K562 (cell line): ENCODE results near the gene REEP2. TPM values are rescaled to one million over a fixed set of nuclear protein-coding genes. Genes with fewer than 3 reads are reported as not detected.
A peak's percentile ranks its signal among the peaks of the same experiment; 100 is the strongest.

ENCODE experiments used
- AFF1 ChIP-seq, 2 experiments: fragments of 450-650 bp; IDR thresholded peaks; 2 replicates each; pipeline ENCODE4 v1.6.1; 2018; ENCODE audit warnings: mild to moderate bottlenecking in 2 of 2, low read depth in 1 of 2; ENCODE audit not compliant: partially characterized antibody in 2 of 2
- ATF7 ChIP-seq: fragments of 450-650 bp; IDR thresholded peaks from 2 replicates; pipeline ENCODE4 v1.7.1; 2014; ENCODE audit warnings: mild to moderate bottlenecking, moderate library complexity
- CLOCK ChIP-seq: fragments of 250-450 bp; sonication (Bioruptor Pico); IDR thresholded peaks from 2 replicates; pipeline ENCODE4 v1.4.0; 2020; ENCODE audit warnings: mild to moderate bottlenecking, moderate library complexity, borderline replicate concordance
- CREB1 ChIP-seq, 2 experiments: sonication (generic) in 1 of 2; formaldehyde crosslinking in 1 of 2; IDR thresholded peaks; 2 replicates each; pipeline versions ENCODE4 v1.6.1 to v1.8.0; 2012 to 2022; ENCODE audit warnings: inconsistent platforms in 1 of 2, mild to moderate bottlenecking in 1 of 2, missing genetic modification reagents in 1 of 2, moderate library complexity in 1 of 2
- DIDO1 ChIP-seq: fragments of 450-650 bp; IDR thresholded peaks from 2 replicates; pipeline ENCODE4 v1.6.1; 2016; ENCODE audit warnings: low read depth, missing biosample characterization, missing genetic modification characterization
- EGR1 ChIP-seq: fragments of 450-650 bp; conservative IDR thresholded peaks from 2 replicates; pipeline ENCODE4 v1.6.1; 2017; ENCODE audit warnings: mild to moderate bottlenecking
- EWSR1 ChIP-seq: fragments of 450-650 bp; IDR thresholded peaks from 2 replicates; pipeline ENCODE4 v1.6.1; 2018; ENCODE audit warnings: borderline replicate concordance, mild to moderate bottlenecking, low read depth, moderate library complexity; ENCODE audit not compliant: partially characterized antibody
- FOXA3 ChIP-seq, 2 experiments: fragments of 450-650 bp in 1 of 2; sonication (generic) in 1 of 2; formaldehyde crosslinking; IDR thresholded peaks in 1 of 2; conservative IDR thresholded peaks in 1 of 2; 2 replicates each; pipeline versions ENCODE4 v1.4.0 to v1.8.0; 2020 to 2022; ENCODE audit warnings: mild to moderate bottlenecking in 2 of 2, missing genetic modification reagents in 1 of 2
- NFATC3 ChIP-seq: fragments of 450-650 bp; IDR thresholded peaks from 2 replicates; pipeline ENCODE4 v1.6.1; 2017; ENCODE audit warnings: mild to moderate bottlenecking
- POLR2B ChIP-seq: fragments of 450-650 bp; IDR thresholded peaks from 2 replicates; pipeline ENCODE4 v1.6.1; 2018; ENCODE audit warnings: low read depth; ENCODE audit not compliant: partially characterized antibody
- RBM25 ChIP-seq: fragments of 200-400 bp; formaldehyde crosslinking; IDR thresholded peaks from 2 replicates; pipeline ENCODE4 v1.6.1; 2018; ENCODE audit warnings: low read length, low read depth, moderate library complexity; ENCODE audit not compliant: severe bottlenecking
- RBM39 ChIP-seq: fragments of 200-400 bp; formaldehyde crosslinking; optimal IDR thresholded peaks from 2 replicates; pipeline ENCODE3; 2018; ENCODE audit warnings: low read depth, low read length
- SP1 ChIP-seq: sonication (generic); formaldehyde crosslinking; IDR thresholded peaks from 2 replicates; pipeline ENCODE4 v1.8.1; 2022; ENCODE audit warnings: mild to moderate bottlenecking, missing genetic modification reagents
- TFAM ChIP-seq: fragments of 250-450 bp; sonication (Bioruptor Pico); conservative IDR thresholded peaks from 2 replicates; pipeline ENCODE4 v1.5.0; 2021; ENCODE audit warnings: mild to moderate bottlenecking, moderate library complexity
- ZNF584 ChIP-seq: fragments of 200-800 bp; sonication (Bioruptor generic); IDR thresholded peaks from 2 replicates; pipeline ENCODE4 v1.6.1; 2016; ENCODE audit warnings: low read depth, mild to moderate bottlenecking, missing genetic modification characterization, missing compliant biosample characterization
- ZNF639 ChIP-seq, 2 experiments: fragments of 200-800 bp in 1 of 2; sonication (Bioruptor generic) in 1 of 2; sonication (generic) in 1 of 2; formaldehyde crosslinking in 1 of 2; IDR thresholded peaks in 1 of 2; conservative IDR thresholded peaks in 1 of 2; 2 replicates each; pipeline versions ENCODE4 v1.5.0 to v1.6.1; 2016 to 2020; ENCODE audit warnings: missing compliant biosample characterization in 1 of 2, missing genetic modification characterization in 1 of 2, missing genetic modification reagents in 1 of 2
- polyA plus RNA-seq, 8 experiments: library from polyadenylated mRNA; depleted of rRNA in 4 of 8; stranded (reverse) in 5 of 8; unstranded in 3 of 8; fragments of >200 nt; fragmentation: Nextera tagmentation in 2 of 8; fragmentation: Illumina TruSeq in 1 of 8; extraction: Ambion mirVana in 2 of 8; extraction: Trizol in 1 of 8; gene quantifications; 2 replicates each; pipeline versions ENCODE4 v1.2.1 to v1.2.3, GENCODE V29; 2011 to 2014; ENCODE audit warnings: inconsistent platforms in 1 of 8, missing spikeins in 1 of 8
- total RNA-seq, 7 experiments: library from RNA; depleted of rRNA in 6 of 7; stranded (reverse); fragments of >200 nt in 6 of 7; fragmentation: Illumina TruSeq in 2 of 7; extraction: Trizol in 2 of 7; gene quantifications; 2 replicates each; pipeline versions ENCODE4 v1.2.1 to v1.2.3, GENCODE V29; 2011 to 2021; ENCODE audit warnings: low replicate concordance in 1 of 7

The REEP2 gene
- total and polyA plus RNA-seq, 9 of the 15 experiments (the other 6 are each of a cell fraction or from before 2014, with no cell fraction given): 0.03 to 1.1 (median 0.12) TPM; not detected in 1

- TF ChIP-seq AFF1 (IDR thresholded peaks at IDR 0.05; ENCODE audit: low read depth in 1 of 2, partially characterized antibody in 2 of 2) (peak in 1 of 2 experiments; percentile 20), RBM25 (no peak), EGR1 (no peak), POLR2B (peak; percentile 91), DIDO1 (tag) (no peak), SP1 (CRISPR knock-in tag) (peak; percentile 73; the same call in 1 of the 2 replicates), ATF7 (no peak), NFATC3 (peak; percentile 64), CLOCK (CRISPR knock-in tag) (no peak), EWSR1 (no peak), CREB1 (IDR thresholded peaks at IDR 0.05) (peak; percentile 52), CREB1 (CRISPR knock-in tag; IDR thresholded peaks at IDR 0.05) (0 out of 2 replicates have a peak, but pooled peaks have one; percentile 15), ZNF584 (CRISPR knock-in tag) (no peak), RBM39 (peak; percentile 17), ZNF639 (CRISPR knock-in tag; conservative IDR thresholded peaks at IDR 0.05 in 1 of 2, IDR thresholded peaks at IDR 0.05 in 1 of 2) (no peak), TFAM (no peak), FOXA3 (CRISPR knock-in tag; conservative IDR thresholded peaks at IDR 0.05 in 1 of 2, IDR thresholded peaks at IDR 0.05 in 1 of 2) (peak in 1 of 2 experiments; percentile 80; a peak in 2 of 4 replicates)
These were observed 29.5 kb downstream of the REEP2 start (continued) for GRCh38 chr5:138468133-138468965.
